IMR-90 (cell line): ENCODE data around the gene CARS2. TPM values are rescaled to one million over a fixed set of nuclear protein-coding genes. Genes with fewer than 3 reads are reported as not detected.

Experiments
- ATAC-seq: fragments of 200-7000 bp; cut with Tn5 transposase; 2 replicates; pipeline ENCODE4 v1.9.1; 2020; ENCODE audit warnings: low read depth, mild to moderate bottlenecking, moderate library complexity
- BruUV-seq: library from RNA; stranded (reverse); fragments of 400-500 nt; replicated peaks from 2 replicates; lab custom pipeline; 2021; lab: Mats Ljungman, UMichigan
- CTCF ChIA-PET: fragments of 300-600 bp; formaldehyde crosslinking; extraction: SDS; loops from one replicate; lab custom pipeline; 2021; ENCODE audit warnings: antibody characterized with exemption; lab: Yijun Ruan, JAX
- POLR2A ChIA-PET: fragments of 300-600 bp; sonication (Branson Sonifier 250); formaldehyde crosslinking; loops from one replicate; lab custom pipeline; 2022; ENCODE audit warnings: antibody characterized with exemption; ENCODE audit not compliant: unreplicated experiment; lab: Charles Lee
- DNase-seq: peaks from one replicate; pipeline ENCODE4 v3.0.0; 2013
- H2AFZ ChIP-seq: replicated peaks from 2 replicates; pipeline ENCODE3; 2013; ENCODE audit warnings: low read length, mild to moderate bottlenecking; ENCODE audit not compliant: poor library complexity
- H2AK5ac ChIP-seq: 2 replicates; pipeline ENCODE4 v1.6.1; 2013; ENCODE audit warnings: low read depth, low read length, inconsistent platforms
- H2AK9ac ChIP-seq: replicated peaks from 2 replicates; pipeline ENCODE3; 2013; ENCODE audit warnings: mild to moderate bottlenecking, low read depth, low read length, moderate library complexity; ENCODE audit not compliant: poor library complexity
- H2BK120ac ChIP-seq: 2 replicates; pipeline ENCODE4 v1.6.1; 2013; ENCODE audit warnings: low read depth, low read length, inconsistent platforms
- H2BK15ac ChIP-seq: 3 replicates; pipeline ENCODE4 v1.6.1; 2013; ENCODE audit warnings: low read depth, low read length, inconsistent platforms
- H2BK20ac ChIP-seq: 2 replicates; pipeline ENCODE4 v1.6.1; 2013; ENCODE audit warnings: low read depth, mild to moderate bottlenecking, inconsistent platforms, low read length, moderate library complexity
- H2BK5ac ChIP-seq: 2 replicates; pipeline ENCODE4 v1.6.1; 2013; ENCODE audit warnings: mild to moderate bottlenecking, low read depth, low read length, inconsistent platforms; ENCODE audit not compliant: poor library complexity, severe bottlenecking
- H3K14ac ChIP-seq: replicated peaks from 2 replicates; pipeline ENCODE4 v1.6.1; 2013; ENCODE audit warnings: low read depth, low read length, inconsistent platforms
- H3K18ac ChIP-seq: 2 replicates; pipeline ENCODE4 v1.6.1; 2013; ENCODE audit warnings: low read depth, low read length, control low read depth
- H3K23ac ChIP-seq: 2 replicates; pipeline ENCODE4 v1.6.1; 2013; ENCODE audit warnings: low read depth, low read length, inconsistent platforms
- H3K27ac ChIP-seq: 2 replicates; pipeline ENCODE4 v1.5.1; 2013; ENCODE audit warnings: mild to moderate bottlenecking, control low read depth, low read length; ENCODE audit not compliant: insufficient read depth
- H3K27me3 ChIP-seq: 2 replicates; pipeline ENCODE4 v1.6.1; 2013; ENCODE audit warnings: low read length; ENCODE audit not compliant: control insufficient read depth, insufficient read depth
- H3K36me3 ChIP-seq: 2 replicates; pipeline ENCODE4 v1.6.1; 2013; ENCODE audit warnings: low read length, mixed read lengths; ENCODE audit not compliant: control insufficient read depth, insufficient read depth
- H3K4ac ChIP-seq: 2 replicates; pipeline ENCODE4 v1.6.1; 2013; ENCODE audit warnings: low read depth, low read length, inconsistent platforms
- H3K4me1 ChIP-seq: 2 replicates; pipeline ENCODE4 v1.6.1; 2013; ENCODE audit warnings: low read length, mixed read lengths; ENCODE audit not compliant: control insufficient read depth, insufficient read depth
- H3K4me2 ChIP-seq: 2 replicates; pipeline ENCODE4 v1.6.1; 2013; ENCODE audit warnings: low read depth, mild to moderate bottlenecking, control low read depth, low read length, moderate library complexity
- H3K4me3 ChIP-seq: 2 replicates; pipeline ENCODE4 v1.5.1; 2013; ENCODE audit warnings: low read depth, mild to moderate bottlenecking, control low read depth, low read length, moderate library complexity; ENCODE audit not compliant: insufficient read depth
- H3K56ac ChIP-seq: 2 replicates; pipeline ENCODE4 v1.6.1; 2013; ENCODE audit warnings: low read length, inconsistent platforms; ENCODE audit not compliant: insufficient read depth; ENCODE audit errors: extremely low read depth
- H3K79me1 ChIP-seq, 2 experiments: 2 replicates each; pipeline ENCODE4 v1.6.1; 2013; ENCODE audit warnings: low read length in 2 of 2, inconsistent platforms in 1 of 2, low read depth in 1 of 2
- H3K9ac ChIP-seq: 2 replicates; pipeline ENCODE4 v1.6.1; 2013; ENCODE audit warnings: low read depth, low read length, control low read depth
- H3K9me1 ChIP-seq: 2 replicates; pipeline ENCODE4 v1.6.1; 2013; ENCODE audit warnings: low read length, inconsistent platforms; ENCODE audit not compliant: insufficient read depth
- H3K9me3 ChIP-seq: 2 replicates; pipeline ENCODE4 v1.6.1; 2013; ENCODE audit warnings: low read length; ENCODE audit not compliant: control insufficient read depth, insufficient read depth
- H4K20me1 ChIP-seq: 2 replicates; pipeline ENCODE4 v1.6.1; 2013; ENCODE audit warnings: low read length, inconsistent platforms; ENCODE audit not compliant: insufficient read depth
- H4K5ac ChIP-seq: 2 replicates; pipeline ENCODE4 v1.6.1; 2013; ENCODE audit warnings: mild to moderate bottlenecking, low read depth, low read length, control low read depth
- H4K8ac ChIP-seq, 2 experiments: 2 replicates each; pipeline ENCODE4 v1.6.1; 2013; ENCODE audit warnings: low read depth in 2 of 2, low read length in 2 of 2, control low read depth in 1 of 2, inconsistent platforms in 1 of 2
- H4K91ac ChIP-seq: 2 replicates; pipeline ENCODE4 v1.6.1; 2013; ENCODE audit warnings: low read depth, low read length, inconsistent platforms; ENCODE audit not compliant: insufficient read depth
- CEBPB ChIP-seq: IDR thresholded peaks from 2 replicates; pipeline ENCODE4 v1.6.1; 2012; ENCODE audit warnings: low read depth, low read length, improper control_type of control experiment
- CHD1 ChIP-seq: IDR thresholded peaks from 2 replicates; pipeline ENCODE4 v1.6.1; 2012; ENCODE audit warnings: low read depth, low read length, improper control_type of control experiment
- CTCF ChIP-seq: conservative IDR thresholded peaks from 2 replicates; pipeline ENCODE4 v1.5.1; 2012; ENCODE audit warnings: mild to moderate bottlenecking, low read depth, low read length, improper control_type of control experiment
- FOS ChIP-seq: fragments of 150-350 bp; IDR thresholded peaks from 2 replicates; pipeline ENCODE4 v1.6.1; 2016; ENCODE audit warnings: low read depth, low read length
- MAFK ChIP-seq: IDR thresholded peaks from 2 replicates; pipeline ENCODE4 v1.6.1; 2012; ENCODE audit warnings: low read depth, low read length, improper control_type of control experiment
- MAZ ChIP-seq: IDR thresholded peaks from 2 replicates; pipeline ENCODE4 v1.6.1; 2012; ENCODE audit warnings: low read depth, mild to moderate bottlenecking, low read length, improper control_type of control experiment, moderate library complexity, borderline replicate concordance
- MXI1 ChIP-seq: IDR thresholded peaks from 2 replicates; pipeline ENCODE4 v1.6.1; 2012; ENCODE audit warnings: low read depth, mild to moderate bottlenecking, low read length, moderate library complexity, borderline replicate concordance
- POLR2A ChIP-seq: IDR thresholded peaks from 2 replicates; pipeline ENCODE4 v1.6.1; 2012; ENCODE audit warnings: mild to moderate bottlenecking, low read depth, low read length
- RFX5 ChIP-seq: IDR thresholded peaks from 2 replicates; pipeline ENCODE4 v1.8.0; 2012; ENCODE audit warnings: low read depth, mild to moderate bottlenecking, low read length, moderate library complexity
- SMC3 ChIP-seq: fragments of 150-350 bp; IDR thresholded peaks from 2 replicates; pipeline ENCODE4 v1.6.1; 2016; ENCODE audit warnings: low read depth, mild to moderate bottlenecking, antibody characterized with exemption, low read length, moderate library complexity
- WGBS, 2 experiments: methylation state at CpG; one replicate each; pipeline versions ENCODE4 v1.1.5 to v1.1.7; 2013; ENCODE audit warnings: missing lambda C conversion rate in 2 of 2; ENCODE audit not compliant: insufficient read length in 1 of 2; ENCODE audit errors: extremely low coverage in 2 of 2; 5-methylcytosine and 5-hydroxymethylcytosine counted together
- dilution Hi-C: fragments of 300-500 bp; cut with HindIII; formaldehyde crosslinking; loops from one replicate; pipeline ENCODE4 v1.14.3; 2018; ENCODE audit warnings: low sequenced_read_pairs; ENCODE audit not compliant: unreplicated experiment
- in situ Hi-C: fragments of 300-500 bp; cut with MboI; formaldehyde crosslinking; loops from 3 replicates; pipeline ENCODE4 v1.14.3; 2019; ENCODE audit warnings: low sequenced_read_pairs, inconsistent platforms, mixed read lengths
- intact Hi-C: fragments of 100-400 bp; cut with micrococcal nuclease; formaldehyde crosslinking; loops from 2 replicates; pipeline ENCODE4 v1.10.0; 2022
- polyA plus RNA-seq, 3 experiments: library from polyadenylated mRNA; depleted of rRNA; stranded (reverse); fragments of >200 nt; gene quantifications; 2 replicates each; pipeline ENCODE4 v1.2.3, GENCODE V29; 2012; ENCODE audit warnings: low replicate concordance in 1 of 3
- total RNA-seq: library from RNA; depleted of rRNA; stranded (reverse); fragments of >200 nt; gene quantifications from 2 replicates; pipeline ENCODE4 v1.2.3, GENCODE V29; 2012
- TF ChIP-seq, protein P1 (sequence below): fragments of 150-350 bp; IDR thresholded peaks from 2 replicates; pipeline ENCODE4 v1.6.1; 2017; ENCODE audit warnings: mild to moderate bottlenecking, antibody characterized with exemption, low read length, low read depth

CARS2 gene
- total and polyA plus RNA-seq, 2 of the 4 experiments (the other 2 are of a cell fraction), result 76.2 to 76.4 TPM

- peak overlapping the region; percentile 82 for H2AK5ac ChIP-seq
- H3K27ac ChIP-seq, result peak overlapping the region; percentile 91
- H3K4me3 ChIP-seq, result peak overlapping the region; percentile 91
- TSS peak; percentile 45 for BruUV-seq
- peak overlapping the region; percentile 79 for H4K5ac ChIP-seq
- peak overlapping the region; percentile 82 for H3K4me2 ChIP-seq
- 0% methylated on average over 9 of the region's 37 CpGs; no CpG with 5 or more reads in 1 of the 2 experiments for WGBS, 2 experiments
- DNase-seq (peak; percentile 72), ATAC-seq (peak; percentile 13)
- peak overlapping the region; percentile 57; the same call in 1 of the 2 replicates for H3K14ac ChIP-seq
- peak overlapping the region; percentile 98 to 99; a peak in 3 of 4 replicates for H4K8ac ChIP-seq
- POLR2A ChIA-PET, result no interaction called here
- TF ChIP-seq MXI1 (no peak), FOS (no peak; the same call in 1 of the 2 replicates), MAFK (no peak), CTCF (no peak), CEBPB (no peak), RFX5 (no peak), CHD1 (no peak), MAZ (no peak), POLR2A (no peak; the same call in 1 of the 2 replicates), SMC3 (no peak)
- TF ChIP-seq, protein P1, sequence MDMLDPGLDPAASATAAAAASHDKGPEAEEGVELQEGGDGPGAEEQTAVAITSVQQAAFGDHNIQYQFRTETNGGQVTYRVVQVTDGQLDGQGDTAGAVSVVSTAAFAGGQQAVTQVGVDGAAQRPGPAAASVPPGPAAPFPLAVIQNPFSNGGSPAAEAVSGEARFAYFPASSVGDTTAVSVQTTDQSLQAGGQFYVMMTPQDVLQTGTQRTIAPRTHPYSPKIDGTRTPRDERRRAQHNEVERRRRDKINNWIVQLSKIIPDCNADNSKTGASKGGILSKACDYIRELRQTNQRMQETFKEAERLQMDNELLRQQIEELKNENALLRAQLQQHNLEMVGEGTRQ, result no peak
- peaks cover 11% of the 10 kb centered on the region for H3K9me1 ChIP-seq
- peak overlapping the region; percentile 49; the same call in 1 of the 2 replicates for H2BK120ac ChIP-seq
- peaks cover 41% of the 10 kb centered on the region for H4K20me1 ChIP-seq
- peaks cover 2 to 56% of the 10 kb centered on the region in 2 experiments; a peak in 3 of 4 replicates for H3K79me1 ChIP-seq
- H2AK9ac ChIP-seq, result peak overlapping the region; percentile 91
- peak overlapping the region; percentile 94 for H2BK5ac ChIP-seq
- H2BK15ac ChIP-seq, result 0 out of 3 replicates have a peak overlapping the region, but pooled peaks have one; percentile 6
- peak overlapping the region; percentile 84 for H3K18ac ChIP-seq
- in situ Hi-C loops (no loop called here), dilution Hi-C loops (no loop called here), intact Hi-C loops (loop anchor here (2.0 kb wide), 1 partner anchor 96 kb away; the partner anchor contains the start of gene ING1)
- H3K4ac ChIP-seq, result peak overlapping the region; percentile 81
- no peaks in the 10 kb centered on the region for H3K9me3 ChIP-seq
- peak overlapping the region; percentile 98 for H2AFZ ChIP-seq
- H3K4me1 ChIP-seq, result peaks cover 11% of the 10 kb centered on the region
- no peaks in the 10 kb centered on the region for H3K27me3 ChIP-seq
- peak overlapping the region; percentile 56 for H3K9ac ChIP-seq
- H3K36me3 ChIP-seq, result no peaks in the 10 kb centered on the region
- peak overlapping the region; percentile 61; the same call in 1 of the 2 replicates for H3K56ac ChIP-seq
- peak overlapping the region; percentile 16; the same call in 1 of the 2 replicates for H2BK20ac ChIP-seq
- CTCF ChIA-PET, result no interaction called here
- peak overlapping the region; percentile 35 for H4K91ac ChIP-seq
- peak overlapping the region; percentile 86 for H3K23ac ChIP-seq
These were observed 89.5 kb downstream of the CARS2 start for GRCh38 chr13:110616103-110617101.
